ENCODE results near the gene GPC6.

DNA sequence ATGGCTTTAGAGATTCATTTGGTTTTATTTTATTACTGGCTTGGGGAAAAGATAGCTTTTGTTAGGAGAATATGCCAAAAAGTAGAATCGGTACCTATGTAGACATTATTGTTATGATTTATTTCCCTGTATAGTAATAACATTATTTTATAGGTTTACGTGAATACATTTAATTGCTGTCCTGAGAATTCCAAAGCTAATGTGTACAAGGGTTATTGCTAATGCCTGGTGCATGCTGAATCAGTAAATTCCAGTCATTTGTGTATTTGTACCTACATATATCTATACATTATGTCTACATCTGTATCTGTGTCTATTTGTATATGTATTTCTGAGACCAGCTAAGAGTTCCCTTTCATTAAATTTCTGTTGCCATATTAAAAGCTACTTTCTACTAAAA is 550.9 kb downstream of the GPC6 start:
- TF ChIP-seq, protein P1, sequence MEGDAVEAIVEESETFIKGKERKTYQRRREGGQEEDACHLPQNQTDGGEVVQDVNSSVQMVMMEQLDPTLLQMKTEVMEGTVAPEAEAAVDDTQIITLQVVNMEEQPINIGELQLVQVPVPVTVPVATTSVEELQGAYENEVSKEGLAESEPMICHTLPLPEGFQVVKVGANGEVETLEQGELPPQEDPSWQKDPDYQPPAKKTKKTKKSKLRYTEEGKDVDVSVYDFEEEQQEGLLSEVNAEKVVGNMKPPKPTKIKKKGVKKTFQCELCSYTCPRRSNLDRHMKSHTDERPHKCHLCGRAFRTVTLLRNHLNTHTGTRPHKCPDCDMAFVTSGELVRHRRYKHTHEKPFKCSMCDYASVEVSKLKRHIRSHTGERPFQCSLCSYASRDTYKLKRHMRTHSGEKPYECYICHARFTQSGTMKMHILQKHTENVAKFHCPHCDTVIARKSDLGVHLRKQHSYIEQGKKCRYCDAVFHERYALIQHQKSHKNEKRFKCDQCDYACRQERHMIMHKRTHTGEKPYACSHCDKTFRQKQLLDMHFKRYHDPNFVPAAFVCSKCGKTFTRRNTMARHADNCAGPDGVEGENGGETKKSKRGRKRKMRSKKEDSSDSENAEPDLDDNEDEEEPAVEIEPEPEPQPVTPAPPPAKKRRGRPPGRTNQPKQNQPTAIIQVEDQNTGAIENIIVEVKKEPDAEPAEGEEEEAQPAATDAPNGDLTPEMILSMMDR (IDR thresholded peaks at IDR 0.05): no peak
- TF ChIP-seq POLR2A (IDR thresholded peaks at IDR 0.05) (no peak), POLR2AphosphoS5 (IDR thresholded peaks at IDR 0.05; ENCODE audit: insufficient read depth in 1 of 2, low read depth in 1 of 2) (no peak)

Data from vagina (tissue), 2 donors.